Cerebellar cortex (tissue), 1 donor: ENCODE measurements around the gene TMEM127.
"Not testable (repeated sequence)": the region's sequence is repeated elsewhere in the genome, so short reads cannot be mapped to it uniquely, and the experiment has no call there.

ENCODE experiments used
- DNase-seq: peaks from one replicate; pipeline ENCODE4 v3.0.0-alpha.2; 2015; ENCODE audit warnings: low spot score

TMEM127 gene

DNA sequence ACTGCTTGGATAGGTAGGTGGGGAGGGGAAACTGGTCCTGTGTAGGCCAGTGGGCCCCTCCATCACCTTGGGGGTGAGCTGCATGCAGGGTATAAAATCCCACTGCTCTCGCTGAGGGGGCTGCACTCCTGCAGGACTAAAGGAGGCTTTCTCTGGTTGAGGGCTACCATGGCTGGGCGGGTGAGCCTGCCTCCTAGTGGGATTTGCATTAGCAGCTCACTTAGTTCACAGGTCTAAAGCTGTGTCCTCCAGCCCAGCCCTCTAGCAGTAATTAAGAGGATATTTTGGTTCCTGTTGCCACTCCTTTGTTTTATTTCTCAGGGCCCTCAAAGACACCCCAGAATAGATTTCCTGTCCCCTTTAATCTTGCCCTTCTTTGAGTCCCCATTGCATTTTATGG, 24.6 kb downstream of the TMEM127 start:
- DNase-seq = no peak

DNA sequence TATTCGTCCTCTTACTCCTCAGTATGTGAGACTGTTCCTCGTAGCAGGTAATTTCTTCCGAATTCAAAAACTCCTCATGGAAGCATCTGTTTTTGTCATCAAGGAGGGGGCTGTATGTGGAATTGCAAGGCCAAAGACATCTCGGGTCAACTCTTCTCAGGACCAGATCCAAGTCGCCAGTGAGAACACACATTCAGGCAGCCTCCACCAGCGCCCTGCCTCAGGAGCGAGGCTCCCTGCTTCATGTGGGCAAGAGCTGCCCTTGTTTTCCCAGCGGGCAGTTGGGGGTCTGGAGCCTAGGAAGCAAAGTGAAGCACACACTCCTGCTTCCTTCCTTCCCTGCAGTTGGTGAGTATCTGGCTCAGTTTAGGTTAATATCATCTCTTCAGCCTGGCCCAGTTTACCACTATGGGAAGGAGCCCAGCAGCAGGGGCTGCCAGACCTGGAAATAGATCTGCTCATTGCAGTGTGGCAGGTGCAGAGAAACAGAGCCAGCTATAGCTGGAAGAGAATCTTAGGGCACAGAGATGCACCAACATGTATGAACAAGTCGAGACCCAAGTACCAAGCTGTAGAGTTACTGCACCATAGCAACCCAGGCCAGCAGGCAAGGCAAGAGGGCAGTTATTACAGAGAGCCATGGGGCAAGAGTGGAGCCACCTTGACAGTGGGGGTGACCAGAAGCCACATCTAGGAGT, 25.3 kb downstream of the TMEM127 start:
- DNase-seq = peak; percentile 94

DNA sequence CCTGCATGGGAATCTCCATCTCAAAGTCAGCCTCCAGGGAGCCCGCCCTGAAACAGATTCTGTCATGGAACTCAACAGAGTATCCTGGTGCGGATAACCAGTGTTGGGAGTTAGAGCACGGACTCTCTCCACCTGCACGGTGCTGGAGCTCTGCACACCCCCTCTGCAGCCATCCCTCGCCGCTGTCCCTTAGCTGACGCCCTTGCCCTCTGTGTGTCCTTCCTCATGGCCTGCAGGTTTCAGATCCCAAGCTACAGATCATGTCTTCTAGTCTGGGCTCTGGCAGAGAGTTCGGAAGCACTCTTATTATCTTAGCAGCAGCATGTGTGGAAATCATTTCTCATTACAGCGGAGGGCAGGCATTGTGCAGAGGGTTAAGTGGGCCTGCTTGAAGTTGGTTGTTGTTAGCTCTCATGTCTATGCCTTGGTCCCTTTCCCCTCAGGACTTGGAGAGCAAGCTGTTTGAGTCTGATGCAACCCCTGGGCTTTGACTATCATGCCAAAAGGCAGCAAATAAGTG, 26.0 kb downstream of the TMEM127 start:
- no peak for DNase-seq

DNA sequence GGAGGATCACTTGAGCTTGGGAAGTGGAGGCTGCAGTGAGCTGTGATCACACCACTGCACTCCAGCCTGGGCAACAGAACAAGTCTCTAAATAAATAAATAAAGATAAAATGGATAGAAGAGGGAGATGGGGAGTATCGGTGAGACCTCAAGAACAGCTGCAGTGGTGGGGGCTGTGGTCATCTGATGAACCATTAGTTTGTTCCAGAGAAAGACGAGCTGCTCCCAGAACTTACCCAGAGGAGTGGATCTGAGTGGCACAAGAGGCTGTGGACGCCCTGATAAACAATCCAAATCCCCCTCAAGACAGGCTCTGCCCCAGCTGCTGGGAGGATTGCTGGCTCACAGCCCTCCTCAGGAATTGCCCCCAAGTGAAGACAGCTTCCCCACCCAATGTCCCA, 26.7 kb downstream of the TMEM127 start:
- DNase-seq = no peak

DNA sequence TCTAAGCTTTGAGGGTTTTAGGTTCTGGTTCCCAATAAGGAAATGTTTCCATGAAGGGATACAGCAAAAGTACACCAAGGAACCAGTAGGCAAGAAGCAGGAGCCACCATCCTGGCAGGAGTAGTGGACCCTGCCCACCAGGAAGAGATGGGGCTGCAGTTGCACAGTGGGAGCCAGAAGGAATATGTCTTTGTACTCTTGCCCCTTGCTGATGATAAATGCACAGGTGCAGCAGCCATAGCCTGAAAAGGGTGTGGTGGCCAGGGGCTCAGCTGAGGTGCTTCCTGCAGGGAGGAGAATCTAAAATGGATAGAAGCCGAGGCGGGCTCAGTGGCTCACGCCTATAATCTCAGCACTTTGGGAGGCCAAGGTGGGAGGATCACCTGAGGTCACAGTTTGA, 27.5 kb downstream of the TMEM127 start:
- no peak for DNase-seq

DNA sequence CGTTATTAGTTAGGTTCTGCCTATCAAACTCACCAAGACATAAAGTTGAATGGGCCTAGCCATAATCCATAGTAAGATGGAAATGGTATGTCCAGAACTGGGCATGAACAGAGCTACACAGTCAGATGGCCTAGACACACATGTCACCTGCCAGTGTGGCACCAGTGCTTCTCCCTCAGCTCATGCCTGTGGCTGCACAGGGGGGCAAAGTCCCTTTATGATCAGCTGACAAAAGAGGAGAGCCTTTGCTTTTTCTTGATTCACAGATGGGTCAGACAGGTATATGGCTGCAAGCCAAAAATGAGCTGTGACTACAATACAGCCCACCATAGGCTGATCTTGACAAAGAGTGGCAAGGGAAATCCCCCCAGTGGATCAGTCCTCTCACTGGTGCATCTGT, 28.9 kb downstream of the TMEM127 start:
- DNase-seq = no peak

DNA sequence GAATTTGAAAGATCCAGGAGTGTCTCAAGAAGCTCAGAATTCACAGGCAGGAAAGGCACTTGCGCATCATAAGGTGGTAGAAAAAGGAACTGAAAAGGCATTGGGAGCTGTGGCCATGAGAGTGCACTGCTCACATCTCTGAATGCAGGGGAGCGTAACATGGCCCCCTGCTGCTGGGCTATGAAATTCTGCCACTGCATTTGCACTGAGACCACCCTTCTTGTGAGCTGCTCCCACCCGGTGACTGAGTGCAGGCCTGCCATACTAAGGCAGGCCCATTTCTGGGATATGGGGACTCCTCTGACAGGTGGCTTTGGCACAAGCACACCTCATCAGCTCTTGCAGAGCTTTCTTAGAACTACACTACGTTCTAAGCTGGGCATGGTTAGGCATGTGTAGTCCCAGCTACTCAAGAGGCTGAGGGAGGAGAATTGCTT, 31.9 kb downstream of the TMEM127 start:
- no peak for DNase-seq

DNA sequence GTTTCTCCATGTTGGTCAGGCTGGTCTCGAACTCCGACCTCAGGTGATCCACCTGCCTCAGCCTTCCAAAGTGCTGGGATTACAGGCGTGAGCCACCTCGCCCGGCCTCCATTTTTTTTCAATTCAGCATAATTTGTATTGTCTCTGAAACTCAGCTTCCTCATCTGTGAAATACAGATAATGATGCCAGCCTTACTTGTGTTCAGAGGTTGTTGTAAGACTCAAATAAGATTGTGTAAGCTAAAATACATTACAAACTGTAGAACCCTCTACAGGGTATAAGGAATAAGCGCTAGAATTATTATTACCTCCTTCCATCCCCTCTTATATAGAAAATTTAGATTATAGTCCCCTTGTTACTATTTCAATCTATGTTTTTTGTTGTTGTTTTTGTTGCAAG, 32.4 kb downstream of the TMEM127 start:
- no peak for DNase-seq

DNA sequence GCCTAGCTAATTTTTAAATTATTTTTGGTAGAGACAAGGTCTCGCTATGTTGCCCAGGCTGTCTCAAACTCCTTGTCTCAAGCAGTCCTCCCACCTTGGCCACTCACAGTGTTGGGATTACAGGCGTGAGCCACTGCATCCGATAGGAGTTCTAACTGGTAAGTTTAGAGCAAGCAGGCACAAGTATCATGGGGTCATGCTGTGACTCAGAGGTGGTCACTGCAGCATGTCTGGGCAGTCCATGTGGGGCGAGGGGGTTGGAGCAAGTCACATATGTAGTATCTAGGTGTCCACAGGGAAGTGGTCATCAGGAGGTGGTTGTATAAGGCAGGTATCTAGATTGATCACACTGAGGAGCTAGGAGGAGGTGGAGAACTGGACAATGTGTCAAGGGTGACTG, 34.5 kb downstream of the TMEM127 start:
- no peak for DNase-seq

DNA sequence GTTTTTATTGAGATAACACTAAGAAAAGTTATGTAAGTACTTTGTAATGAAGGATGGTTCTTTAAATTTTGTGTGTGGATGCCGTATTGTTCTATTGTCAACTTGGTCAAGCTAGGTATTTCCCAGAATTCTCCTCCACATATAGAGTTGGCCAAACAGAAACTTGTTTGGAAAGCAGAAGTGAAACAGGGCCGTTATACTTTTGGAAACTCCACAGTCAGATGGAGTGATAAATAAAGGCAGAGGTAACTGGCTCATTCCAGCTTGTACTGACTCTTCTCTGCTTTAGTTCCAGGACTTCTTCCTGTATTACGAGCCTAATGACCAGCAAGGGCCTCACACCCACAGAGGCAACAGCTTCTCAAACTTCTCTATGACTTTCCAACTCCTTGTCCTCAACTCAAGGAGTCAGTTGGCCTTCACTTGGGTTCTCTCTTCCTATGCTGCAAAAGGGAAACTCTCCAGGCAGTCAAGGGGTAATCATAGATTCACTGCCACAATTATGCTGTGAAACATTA, 40.7 kb downstream of the TMEM127 start:
- DNase-seq = no peak

DNA sequence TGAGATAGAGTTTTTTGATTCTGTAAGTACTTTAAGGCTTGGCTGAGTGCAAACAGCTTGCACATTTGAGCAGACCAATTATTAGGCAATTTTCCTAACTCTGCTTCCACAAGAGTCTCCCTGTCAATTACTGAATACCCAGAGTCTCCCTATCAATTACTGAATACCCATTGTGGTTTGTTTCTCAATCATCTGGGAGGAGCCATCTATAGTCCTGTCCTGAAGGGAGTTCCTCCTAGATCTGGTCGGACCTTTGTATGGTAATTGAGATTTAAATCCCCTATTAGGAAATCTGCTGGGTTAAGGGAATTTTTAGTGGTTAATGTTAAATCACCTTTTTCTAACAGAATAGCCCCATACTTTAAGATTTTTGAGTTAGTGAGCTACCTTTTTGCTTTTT, 44.7 kb downstream of the TMEM127 start:
- not testable (repeated sequence) for DNase-seq

DNA sequence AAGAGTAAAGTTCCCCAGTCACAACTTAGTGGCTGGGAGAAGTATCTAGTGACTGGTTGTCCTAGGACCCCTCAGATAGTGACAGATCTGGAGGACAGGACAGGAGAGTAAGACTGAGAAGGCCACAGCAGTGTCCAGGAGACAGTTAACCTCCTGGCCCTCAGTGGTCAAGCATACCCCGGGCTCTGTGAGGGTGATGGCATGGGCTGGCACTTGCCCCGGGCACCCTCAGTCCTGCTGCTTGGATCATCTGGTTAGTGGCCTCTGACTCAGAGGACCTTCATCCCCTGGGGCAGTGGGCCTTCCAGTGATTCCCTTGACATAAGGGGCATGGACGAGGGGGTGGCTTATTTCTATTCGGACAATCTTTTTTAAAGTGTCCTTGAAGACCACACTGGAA, 45.8 kb downstream of the TMEM127 start:
- DNase-seq = not testable (repeated sequence)

DNA sequence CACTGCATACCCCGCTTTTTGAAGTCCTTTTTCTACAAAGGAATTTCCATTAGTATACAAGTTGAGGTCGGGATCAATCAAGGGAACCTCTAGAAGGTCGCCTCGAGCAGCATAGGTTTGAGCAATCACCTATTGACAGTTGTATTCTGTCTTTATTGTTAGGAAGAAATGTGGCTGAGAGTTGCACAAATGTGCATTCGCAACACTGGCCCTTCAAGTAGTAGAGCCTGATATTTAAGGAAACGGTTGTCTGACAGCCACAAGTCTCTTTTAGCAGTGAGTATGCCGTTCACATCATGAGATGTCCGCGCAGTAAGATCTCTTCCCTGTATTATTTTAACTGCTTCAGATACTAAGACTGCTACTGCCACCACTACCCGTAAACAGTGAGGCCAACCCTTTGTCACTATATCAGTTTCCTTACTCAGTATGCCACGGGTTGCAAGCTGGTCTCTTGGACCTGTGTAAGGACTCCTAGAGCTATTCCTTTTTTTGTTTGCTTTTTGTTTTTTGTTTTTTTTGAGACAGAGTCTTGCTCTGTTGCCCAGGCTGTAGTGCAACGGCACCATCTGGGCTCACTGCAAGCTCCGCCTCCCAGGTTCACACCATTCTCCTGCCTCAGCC, 47.2 kb downstream of the TMEM127 start:
- no peak for DNase-seq

DNA sequence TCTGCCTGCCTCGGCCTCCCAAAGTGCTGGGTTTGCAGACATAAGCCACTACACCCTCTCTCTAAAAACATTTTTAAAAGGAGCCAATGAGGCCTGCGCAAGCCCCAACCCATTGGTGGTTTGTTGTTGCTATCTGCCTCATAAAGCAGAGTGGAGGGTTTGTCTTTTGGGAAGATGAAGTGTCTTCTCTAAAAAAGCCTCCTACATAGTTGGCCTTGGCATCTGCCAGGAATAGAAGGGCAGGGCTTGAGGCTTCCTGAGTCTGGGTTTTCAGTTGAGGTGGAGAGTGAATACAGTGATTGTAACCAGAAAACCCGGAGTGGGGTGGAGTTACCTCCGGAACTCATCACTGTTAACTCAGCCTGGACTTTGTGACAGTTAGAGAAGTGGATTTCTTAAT, 51.2 kb downstream of the TMEM127 start:
- no peak for DNase-seq

DNA sequence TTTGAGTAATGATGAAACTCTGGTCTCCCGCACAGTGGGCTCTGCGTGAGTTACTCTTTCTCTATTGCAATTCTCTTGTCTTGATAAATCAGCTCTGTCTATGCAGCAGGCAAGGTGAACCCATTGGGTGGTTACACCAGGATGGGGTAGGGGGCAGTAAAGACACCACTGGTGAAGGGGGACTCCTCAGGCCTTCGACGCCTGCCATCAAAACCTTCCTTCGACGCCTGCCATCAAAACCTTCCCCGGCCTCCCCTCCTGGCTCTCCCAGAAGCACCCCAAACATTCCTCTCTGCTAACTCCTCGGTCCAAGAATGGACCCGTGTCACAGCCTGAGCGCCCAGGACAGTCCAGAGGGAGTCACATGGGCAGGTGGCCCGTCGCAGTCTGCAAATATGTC, 52.4 kb downstream of the TMEM127 start:
- no peak for DNase-seq

DNA sequence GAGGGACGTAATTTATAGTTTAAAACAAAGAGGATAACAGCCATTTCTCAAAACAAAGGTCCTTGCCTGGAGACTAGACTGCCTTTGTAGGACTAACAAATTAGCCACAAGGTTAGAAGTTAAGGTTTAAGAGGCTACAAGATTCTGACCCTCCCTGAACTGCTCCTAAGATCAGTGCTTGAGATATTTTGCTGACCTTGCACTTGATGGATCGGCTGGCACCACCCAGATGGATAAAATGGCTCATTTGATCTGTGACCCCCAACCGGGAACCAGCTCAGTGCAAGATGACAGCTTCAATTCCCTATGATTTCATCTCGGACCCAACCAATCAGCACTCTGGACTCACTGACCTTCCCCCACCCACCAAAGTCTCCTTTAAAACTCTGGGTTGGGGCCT, 53.5 kb downstream of the TMEM127 start:
- DNase-seq = no peak

DNA sequence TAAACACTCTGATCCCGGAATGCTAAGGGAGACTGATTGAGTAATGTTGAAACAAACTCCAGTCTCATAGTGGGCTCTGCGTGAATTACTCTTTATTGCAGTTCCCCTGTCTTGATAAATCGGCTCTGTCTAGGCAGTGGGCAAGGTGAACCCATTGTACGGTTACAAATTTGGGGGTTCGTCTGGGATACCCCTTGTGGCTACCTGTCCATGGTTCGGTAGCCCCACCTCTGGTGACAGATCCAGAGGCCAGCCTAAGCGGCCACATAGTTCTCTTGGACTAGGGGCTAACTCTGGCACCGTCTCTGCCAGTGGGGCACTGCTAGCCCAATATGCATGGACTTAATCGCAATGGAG, 56.1 kb downstream of the TMEM127 start:
- no peak for DNase-seq

DNA sequence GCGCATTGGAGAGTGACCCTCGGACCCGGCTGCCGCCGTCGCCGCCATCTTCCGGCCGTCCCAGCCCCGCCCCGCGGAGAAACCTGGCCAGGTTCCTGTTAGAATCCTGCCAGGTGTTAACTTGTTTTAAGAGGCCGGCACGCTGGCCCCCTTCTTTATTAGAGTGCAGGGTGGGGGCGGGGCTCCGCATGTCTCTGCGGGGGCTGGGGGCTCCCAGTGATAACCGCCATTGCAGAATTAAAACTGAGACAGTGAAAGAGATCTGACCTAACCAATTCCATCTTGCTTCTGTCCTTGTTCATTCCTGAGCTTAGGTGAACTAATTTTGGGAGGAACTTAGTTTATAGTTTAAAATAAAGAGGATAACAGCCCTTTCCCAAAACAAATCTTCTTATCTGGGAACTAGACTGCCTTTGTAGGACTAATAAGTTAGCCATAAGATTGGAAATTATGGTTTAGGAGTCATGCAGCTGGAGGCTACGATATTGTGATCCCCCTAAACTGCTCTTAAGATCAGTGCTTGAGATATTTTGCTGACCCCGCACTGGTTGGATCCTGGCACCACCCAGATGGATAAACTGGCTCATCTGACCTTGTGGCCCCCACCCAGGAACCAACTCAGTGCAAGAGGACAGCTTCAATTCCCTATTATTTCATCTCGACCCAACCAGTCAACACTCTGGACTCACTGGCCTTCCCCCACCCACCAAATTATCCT, 56.6 kb downstream of the TMEM127 start:
- DNase-seq = no peak

DNA sequence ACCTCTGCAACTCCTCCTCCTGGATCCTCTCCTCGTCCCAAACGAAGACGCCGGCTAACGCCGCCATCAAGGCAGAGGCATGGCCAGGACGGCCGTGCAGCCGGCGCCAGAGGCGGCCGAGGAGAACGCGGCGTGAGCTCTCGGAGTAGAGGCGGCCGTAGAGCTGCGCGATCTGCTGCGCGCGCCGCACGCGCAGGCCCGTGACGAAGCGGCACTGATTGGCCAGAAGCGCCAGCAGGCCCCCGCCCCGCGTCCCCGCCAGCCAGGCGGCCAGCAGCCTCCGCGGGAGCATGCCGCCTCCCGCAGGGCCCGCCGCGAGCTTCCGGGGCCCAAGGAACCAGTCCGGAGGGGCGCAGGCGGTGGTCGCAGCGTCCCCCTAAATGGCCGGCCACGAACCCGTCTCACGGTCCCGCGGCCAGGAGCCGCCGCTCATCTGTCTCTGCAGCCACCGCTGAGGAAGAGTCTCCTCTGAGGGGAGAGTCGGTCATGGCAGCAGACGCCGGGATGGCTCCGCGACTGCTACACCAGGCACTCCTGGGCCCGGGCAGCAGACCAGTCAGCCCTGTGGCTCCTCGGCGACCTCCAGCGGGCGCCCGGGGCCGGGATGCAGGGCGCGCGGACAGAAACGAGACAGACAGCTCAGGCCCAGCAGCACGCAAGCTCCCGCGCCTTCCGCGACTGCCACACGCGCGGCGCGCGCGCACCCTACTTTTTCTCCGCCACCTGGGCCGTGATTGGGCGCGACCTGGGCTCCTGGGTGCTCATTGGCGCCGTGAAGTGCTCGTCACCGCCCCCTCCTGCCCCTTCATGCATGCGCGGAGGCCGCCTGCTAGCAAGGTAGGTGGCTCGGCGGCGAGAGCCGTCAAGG, 57.4 kb downstream of the TMEM127 start, which contains the start of gene STARD7:
Gene STARD7 (minus strand): TSS at position 685 of the 868 bp plus-strand sequence. CDS start 393 bp downstream, at position 292.
- peak; percentile 97 for DNase-seq

DNA sequence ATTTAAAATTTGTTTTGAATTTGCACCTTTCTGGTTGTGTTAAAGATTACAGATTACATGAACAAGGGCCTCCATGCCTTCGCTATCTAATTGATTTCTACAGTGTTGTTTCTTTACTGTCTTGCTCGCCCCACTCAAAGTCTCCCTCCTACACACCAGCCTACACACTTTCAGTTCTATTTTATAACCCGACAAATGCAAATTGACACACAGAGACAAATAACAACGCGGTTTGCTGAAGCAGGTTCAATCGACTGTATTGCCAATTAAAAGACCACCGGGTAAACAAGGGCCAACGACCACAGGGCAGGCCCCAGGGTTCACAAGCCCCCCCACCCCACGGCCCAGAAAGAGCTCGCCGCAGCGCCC, 58.0 kb downstream of the TMEM127 start:
- DNase-seq = no peak

DNA sequence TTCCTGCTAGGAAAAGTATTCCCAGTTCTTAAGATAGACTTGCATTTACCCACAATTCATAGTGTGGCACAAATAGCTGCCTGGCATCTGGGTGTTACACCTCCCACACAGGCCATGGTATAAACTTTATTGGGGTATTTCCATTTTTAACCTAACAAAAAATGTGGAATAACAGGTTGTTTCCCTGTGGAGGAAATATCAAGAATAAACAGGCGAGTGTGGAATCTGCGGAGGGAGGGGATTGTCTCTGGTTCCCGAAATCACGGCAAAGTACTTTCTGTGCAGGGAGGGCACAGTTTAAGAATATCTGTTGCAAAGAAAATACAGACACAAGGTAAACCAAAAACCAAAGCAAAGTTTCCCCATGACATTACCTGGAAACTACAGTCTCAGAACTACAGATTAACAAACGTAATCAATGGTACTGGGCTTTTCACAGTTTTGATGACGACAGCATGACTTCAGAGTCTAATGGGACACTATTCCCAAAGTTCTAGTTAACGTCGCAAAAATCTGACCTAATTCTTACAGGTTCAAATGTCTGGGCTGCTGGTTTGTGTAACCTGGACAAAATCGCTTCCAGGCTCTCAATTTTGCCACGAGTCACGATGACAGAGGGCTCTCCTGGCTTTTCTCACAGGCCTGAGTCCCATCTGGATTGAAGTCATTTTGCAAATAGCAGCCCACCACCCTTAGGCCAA, 58.6 kb downstream of the TMEM127 start:
- no peak for DNase-seq
